ENCODE data around the gene TJP1.

TJP1 gene

GRCh38 chr15:29822100-29822683 is at the start of gene TJP1:
Gene TJP1, minus strand, starts transcription at chr15:29822468. Its CDS starts 440 bp downstream, at chr15:29822028.
- Histone ChIP-seq H3K4me1 (ENCODE audit: control insufficient read depth, insufficient read depth, low read length) (peaks cover 25% of the 10 kb centered on the region), H3K27me3 (replicated peaks; ENCODE audit: control insufficient read depth, insufficient read depth, low read length) (no peaks in the 10 kb centered on the region), H3K36me3 (ENCODE audit: control insufficient read depth, insufficient read depth, low read length, severe bottlenecking) (no peaks in the 10 kb centered on the region), H3K4me3 (ENCODE audit: low read length) (peak within 1 kb of the TSS; percentile 98), H3K9ac (ENCODE audit: low read length) (peak within 1 kb of the TSS; percentile 89), H3K9me3 (ENCODE audit: control insufficient read depth, low read length) (no peaks in the 10 kb centered on the region)
- peak; percentile 92 for DNase-seq (ENCODE audit: low read depth)

GRCh38 chr15:29871401-29871800 is 49.1 kb upstream of the TJP1 start:
- Histone ChIP-seq H3K4me3 (ENCODE audit: low read length) (no peak overlapping the region), H3K9ac (ENCODE audit: low read length) (no peak overlapping the region), H3K4me1 (ENCODE audit: control insufficient read depth, insufficient read depth, low read length) (peaks cover 20% of the 10 kb centered on the region), H3K36me3 (ENCODE audit: control insufficient read depth, insufficient read depth, low read length, severe bottlenecking) (no peaks in the 10 kb centered on the region), H3K27me3 (replicated peaks; ENCODE audit: control insufficient read depth, insufficient read depth, low read length) (no peaks in the 10 kb centered on the region), H3K9me3 (ENCODE audit: control insufficient read depth, low read length) (no peaks in the 10 kb centered on the region)
- no peak for DNase-seq (ENCODE audit: low read depth)

DNA sequence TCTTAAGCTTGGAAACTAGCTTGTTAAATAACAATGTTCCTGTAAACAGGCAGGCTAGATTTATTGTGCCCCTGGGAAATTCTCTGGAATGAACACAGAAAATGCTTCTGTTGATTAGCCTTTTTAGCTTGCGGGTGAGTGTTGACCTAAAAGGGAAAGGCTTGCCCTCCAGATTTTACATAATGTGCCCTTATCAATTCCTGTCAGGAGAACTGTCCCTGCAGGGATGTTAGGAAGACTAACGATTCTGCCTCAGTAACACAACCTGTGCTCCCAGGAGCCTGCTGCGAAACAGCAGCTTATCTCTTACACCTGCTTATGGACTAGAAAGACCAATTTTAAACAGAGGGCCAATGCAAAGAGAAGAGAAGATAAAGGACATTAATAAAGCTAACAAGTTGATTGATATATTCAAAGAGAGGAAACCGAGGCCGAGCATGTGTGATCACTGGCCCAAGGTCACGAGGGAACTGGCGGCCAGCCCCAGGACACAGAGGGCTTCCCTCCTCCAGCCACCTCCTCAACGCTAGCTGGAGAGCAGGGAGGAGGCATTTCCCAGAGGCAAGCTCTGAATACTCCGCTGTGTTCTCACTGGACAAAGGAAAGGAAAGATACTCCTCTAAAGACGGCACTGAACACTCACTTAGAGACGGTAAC is 48.4 kb upstream of the TJP1 start:
- peaks cover 20% of the 10 kb centered on the region for H3K4me1 ChIP-seq (ENCODE audit: control insufficient read depth, insufficient read depth, low read length)
- H3K4me3 ChIP-seq (ENCODE audit: low read length) = peak overlapping the region; percentile 6
- no peak for DNase-seq (ENCODE audit: low read depth)
- no peaks in the 10 kb centered on the region for H3K9me3 ChIP-seq (ENCODE audit: control insufficient read depth, low read length)
- H3K9ac ChIP-seq (ENCODE audit: low read length) = no peak overlapping the region
- peaks cover 2% of the 10 kb centered on the region for H3K27me3 ChIP-seq (replicated peaks; ENCODE audit: control insufficient read depth, insufficient read depth, low read length)
- no peaks in the 10 kb centered on the region for H3K36me3 ChIP-seq (ENCODE audit: control insufficient read depth, insufficient read depth, low read length, severe bottlenecking)

- no peak overlapping the region for H3K9ac ChIP-seq (ENCODE audit: low read length)
- H3K9me3 ChIP-seq (ENCODE audit: control insufficient read depth, low read length) = no peaks in the 10 kb centered on the region
- DNase-seq (ENCODE audit: low read depth) = no peak
- H3K27me3 ChIP-seq (replicated peaks; ENCODE audit: control insufficient read depth, insufficient read depth, low read length) = peaks cover 4% of the 10 kb centered on the region
- peaks cover 11% of the 10 kb centered on the region for H3K4me1 ChIP-seq (ENCODE audit: control insufficient read depth, insufficient read depth, low read length)
- no peak overlapping the region for H3K4me3 ChIP-seq (ENCODE audit: low read length)
- H3K36me3 ChIP-seq (ENCODE audit: control insufficient read depth, insufficient read depth, low read length, severe bottlenecking) = no peaks in the 10 kb centered on the region
These were observed 45.2 kb upstream of the TJP1 start for GRCh38 chr15:29867241-29868000.

GRCh38 chr15:29866337-29866736 is 44.1 kb upstream of the TJP1 start:
- no peaks in the 10 kb centered on the region for H3K36me3 ChIP-seq (ENCODE audit: control insufficient read depth, insufficient read depth, low read length, severe bottlenecking)
- H3K4me1 ChIP-seq (ENCODE audit: control insufficient read depth, insufficient read depth, low read length) = peaks cover 11% of the 10 kb centered on the region
- no peak overlapping the region for H3K9ac ChIP-seq (ENCODE audit: low read length)
- DNase-seq (ENCODE audit: low read depth) = no peak
- H3K27me3 ChIP-seq (replicated peaks; ENCODE audit: control insufficient read depth, insufficient read depth, low read length) = peaks cover 4% of the 10 kb centered on the region
- H3K9me3 ChIP-seq (ENCODE audit: control insufficient read depth, low read length) = no peaks in the 10 kb centered on the region
- no peak overlapping the region for H3K4me3 ChIP-seq (ENCODE audit: low read length)

DNA sequence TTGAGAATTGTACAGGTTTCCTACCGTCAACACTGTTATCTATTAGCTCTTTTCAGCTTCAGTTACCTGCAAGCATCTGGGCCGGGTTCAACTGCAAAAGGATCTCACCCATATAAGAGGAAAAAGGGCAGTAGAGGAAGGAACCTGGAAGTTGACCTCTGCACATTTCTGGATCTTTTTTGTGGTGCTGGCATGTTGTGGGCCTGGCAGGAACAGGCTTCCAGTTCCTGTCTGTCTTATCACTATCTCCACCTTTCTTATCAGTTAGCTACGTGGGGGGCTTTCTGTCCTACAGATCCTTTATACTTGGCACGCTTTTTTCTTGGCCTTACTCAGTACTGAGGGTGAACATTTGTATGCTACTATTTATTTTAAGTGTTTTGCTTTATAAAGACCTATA is 42.2 kb upstream of the TJP1 start:
- DNase-seq (ENCODE audit: low read depth) = no peak
- no peaks in the 10 kb centered on the region for H3K36me3 ChIP-seq (ENCODE audit: control insufficient read depth, insufficient read depth, low read length, severe bottlenecking)

DNA sequence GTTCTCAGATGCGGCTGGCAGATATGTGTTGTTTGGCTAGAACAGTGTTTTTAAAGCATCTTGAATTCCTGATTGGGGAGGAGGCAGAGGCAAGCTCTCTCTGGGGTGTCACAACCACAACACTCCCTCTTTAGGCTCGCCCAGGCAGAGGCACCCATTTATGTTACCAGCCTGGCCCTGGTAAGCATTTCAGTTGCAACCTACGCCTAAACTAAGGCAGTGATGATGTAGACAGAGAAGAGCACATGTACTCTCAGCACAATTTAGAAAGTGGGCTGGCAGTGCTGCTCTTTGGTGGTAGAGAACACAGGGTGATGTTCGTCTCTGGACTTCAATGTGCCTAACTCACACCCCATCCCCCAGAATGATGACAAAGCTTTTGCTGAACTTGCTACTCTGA is 41.2 kb upstream of the TJP1 start:
- peaks cover 4% of the 10 kb centered on the region for H3K27me3 ChIP-seq (replicated peaks; ENCODE audit: control insufficient read depth, insufficient read depth, low read length)
- no peaks in the 10 kb centered on the region for H3K9me3 ChIP-seq (ENCODE audit: control insufficient read depth, low read length)
- no peaks in the 10 kb centered on the region for H3K36me3 ChIP-seq (ENCODE audit: control insufficient read depth, insufficient read depth, low read length, severe bottlenecking)
- no peak for DNase-seq (ENCODE audit: low read depth)
- peaks cover 12% of the 10 kb centered on the region for H3K4me1 ChIP-seq (ENCODE audit: control insufficient read depth, insufficient read depth, low read length)
- no peak overlapping the region for H3K9ac ChIP-seq (ENCODE audit: low read length)
- H3K4me3 ChIP-seq (ENCODE audit: low read length) = no peak overlapping the region

More for the DNA sequence above, 42.2 kb upstream of the TJP1 start:
- peaks cover 11% of the 10 kb centered on the region for H3K4me1 ChIP-seq (ENCODE audit: control insufficient read depth, insufficient read depth, low read length)
- H3K4me3 ChIP-seq (ENCODE audit: low read length) = no peak overlapping the region
- H3K9me3 ChIP-seq (ENCODE audit: control insufficient read depth, low read length) = no peaks in the 10 kb centered on the region
- H3K9ac ChIP-seq (ENCODE audit: low read length) = no peak overlapping the region
- H3K27me3 ChIP-seq (replicated peaks; ENCODE audit: control insufficient read depth, insufficient read depth, low read length) = peaks cover 4% of the 10 kb centered on the region

- H3K4me3 ChIP-seq (ENCODE audit: low read length) = no peak overlapping the region
- no peaks in the 10 kb centered on the region for H3K9me3 ChIP-seq (ENCODE audit: control insufficient read depth, low read length)
- H3K36me3 ChIP-seq (ENCODE audit: control insufficient read depth, insufficient read depth, low read length, severe bottlenecking) = no peaks in the 10 kb centered on the region
- DNase-seq (ENCODE audit: low read depth) = no peak
- H3K27me3 ChIP-seq (replicated peaks; ENCODE audit: control insufficient read depth, insufficient read depth, low read length) = peaks cover 4% of the 10 kb centered on the region
- H3K4me1 ChIP-seq (ENCODE audit: control insufficient read depth, insufficient read depth, low read length) = peaks cover 12% of the 10 kb centered on the region
- no peak overlapping the region for H3K9ac ChIP-seq (ENCODE audit: low read length)
These were observed 40.0 kb upstream of the TJP1 start for GRCh38 chr15:29862271-29862670.

- no peak overlapping the region for H3K4me3 ChIP-seq (ENCODE audit: low read length)
- no peaks in the 10 kb centered on the region for H3K9me3 ChIP-seq (ENCODE audit: control insufficient read depth, low read length)
- no peaks in the 10 kb centered on the region for H3K36me3 ChIP-seq (ENCODE audit: control insufficient read depth, insufficient read depth, low read length, severe bottlenecking)
- H3K9ac ChIP-seq (ENCODE audit: low read length) = no peak overlapping the region
- peak; percentile 10 for DNase-seq (ENCODE audit: low read depth)
- H3K4me1 ChIP-seq (ENCODE audit: control insufficient read depth, insufficient read depth, low read length) = peaks cover 12% of the 10 kb centered on the region
- peaks cover 4% of the 10 kb centered on the region for H3K27me3 ChIP-seq (replicated peaks; ENCODE audit: control insufficient read depth, insufficient read depth, low read length)
These were observed 38.6 kb upstream of the TJP1 start for GRCh38 chr15:29860872-29861271.

DNA sequence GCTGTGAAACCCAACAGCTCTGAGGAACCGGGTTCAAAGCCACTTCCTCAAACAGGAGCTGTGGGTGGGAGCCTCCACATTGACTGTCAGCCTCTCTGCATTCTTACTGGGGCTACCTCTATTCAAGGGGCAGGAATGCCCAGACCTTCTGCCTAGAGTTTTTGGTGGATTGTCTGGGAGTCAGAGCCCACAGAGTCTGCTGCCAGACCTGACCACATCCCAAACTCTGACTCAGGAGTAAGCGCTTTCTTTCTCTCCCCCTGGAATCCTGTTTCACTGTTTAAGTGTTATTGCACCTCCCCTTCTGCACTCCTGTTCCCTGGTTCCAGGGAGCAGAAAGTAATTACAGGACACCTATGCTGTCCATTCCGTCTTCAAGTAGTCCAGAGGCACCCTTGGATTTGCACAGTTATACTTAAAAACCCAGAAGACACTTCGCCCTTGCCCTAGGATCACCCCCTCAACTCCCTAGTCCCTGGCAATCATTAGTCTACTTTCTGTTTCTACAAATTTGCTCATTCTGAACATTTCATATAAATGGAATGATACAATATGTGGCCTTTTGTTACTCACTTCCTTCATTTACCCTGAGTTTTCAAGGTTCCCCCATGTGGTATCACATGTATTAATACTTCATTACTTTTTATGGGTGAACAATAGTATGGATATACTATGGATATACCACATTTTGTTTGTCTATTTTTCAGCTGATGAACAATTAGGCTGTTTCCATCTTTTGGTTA is 37.9 kb upstream of the TJP1 start:
- DNase-seq (ENCODE audit: low read depth) = peak; percentile 51
- no peaks in the 10 kb centered on the region for H3K36me3 ChIP-seq (ENCODE audit: control insufficient read depth, insufficient read depth, low read length, severe bottlenecking)
- H3K4me3 ChIP-seq (ENCODE audit: low read length) = peak overlapping the region; percentile 38
- H3K9me3 ChIP-seq (ENCODE audit: control insufficient read depth, low read length) = no peaks in the 10 kb centered on the region
- peaks cover 12% of the 10 kb centered on the region for H3K4me1 ChIP-seq (ENCODE audit: control insufficient read depth, insufficient read depth, low read length)
- H3K27me3 ChIP-seq (replicated peaks; ENCODE audit: control insufficient read depth, insufficient read depth, low read length) = no peaks in the 10 kb centered on the region
- no peak overlapping the region for H3K9ac ChIP-seq (ENCODE audit: low read length)

DNA sequence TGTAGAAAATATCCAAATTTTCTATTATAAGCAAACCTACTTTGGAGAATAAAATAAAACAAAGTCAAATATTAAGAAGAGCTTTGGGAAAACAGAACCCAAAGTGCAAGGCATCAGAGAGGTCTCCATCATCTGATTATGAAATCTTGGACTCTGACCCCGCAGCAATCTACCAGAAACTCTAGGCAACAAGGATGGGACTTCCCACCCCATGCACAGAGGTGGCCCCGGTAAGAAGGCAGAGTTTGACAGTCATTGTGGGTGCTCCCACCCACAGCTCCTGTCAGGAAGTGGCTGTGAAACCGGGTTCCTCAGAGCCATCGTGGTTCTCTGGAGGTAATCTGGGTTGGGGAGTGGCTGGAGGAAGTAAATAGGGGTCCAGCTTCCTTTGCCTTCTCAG is 37.0 kb upstream of the TJP1 start:
- Histone ChIP-seq H3K36me3 (ENCODE audit: control insufficient read depth, insufficient read depth, low read length, severe bottlenecking) (no peaks in the 10 kb centered on the region), H3K9ac (ENCODE audit: low read length) (no peak overlapping the region), H3K27me3 (replicated peaks; ENCODE audit: control insufficient read depth, insufficient read depth, low read length) (no peaks in the 10 kb centered on the region), H3K9me3 (ENCODE audit: control insufficient read depth, low read length) (no peaks in the 10 kb centered on the region), H3K4me1 (ENCODE audit: control insufficient read depth, insufficient read depth, low read length) (peaks cover 12% of the 10 kb centered on the region), H3K4me3 (ENCODE audit: low read length) (no peak overlapping the region)
- DNase-seq (ENCODE audit: low read depth) = no peak
